Muscle layer of colon (tissue), 2 donors: ENCODE results near the gene MLF1.
A peak's percentile ranks its signal among the peaks of the same experiment; 100 is the strongest.

Experiments
- H3K27ac ChIP-seq: one replicate; pipeline ENCODE4 v1.7.0; 2013; ENCODE audit warnings: low read depth, mild to moderate bottlenecking, low read length, moderate library complexity
- H3K27me3 ChIP-seq, 2 donors: one replicate each; pipeline ENCODE4 v1.7.0; 2013; ENCODE audit warnings: low read length in 2 of 2, mild to moderate bottlenecking in 2 of 2; ENCODE audit not compliant: insufficient read depth in 2 of 2, control insufficient read depth in 1 of 2
- H3K36me3 ChIP-seq: one replicate; pipeline ENCODE4 v1.7.0; 2013; ENCODE audit warnings: mild to moderate bottlenecking, low read length; ENCODE audit not compliant: insufficient read depth
- H3K4me1 ChIP-seq: one replicate; pipeline ENCODE4 v1.7.0; 2013; ENCODE audit warnings: mild to moderate bottlenecking, low read length; ENCODE audit not compliant: insufficient read depth
- H3K4me3 ChIP-seq, 2 donors: one replicate each; pipeline ENCODE4 v1.7.0; 2013; ENCODE audit warnings: low read length in 2 of 2, low read depth in 1 of 2, mild to moderate bottlenecking in 1 of 2, moderate library complexity in 1 of 2
- H3K9ac ChIP-seq: one replicate; pipeline ENCODE4 v1.7.0; 2013; ENCODE audit warnings: low read length
- H3K9me3 ChIP-seq: one replicate; pipeline ENCODE4 v1.7.0; 2013; ENCODE audit warnings: mild to moderate bottlenecking, low read length
- donor health status: abdominal sarcoma.
- donor health status: Adenocarcinoma of cecum.

MLF1 gene

DNA sequence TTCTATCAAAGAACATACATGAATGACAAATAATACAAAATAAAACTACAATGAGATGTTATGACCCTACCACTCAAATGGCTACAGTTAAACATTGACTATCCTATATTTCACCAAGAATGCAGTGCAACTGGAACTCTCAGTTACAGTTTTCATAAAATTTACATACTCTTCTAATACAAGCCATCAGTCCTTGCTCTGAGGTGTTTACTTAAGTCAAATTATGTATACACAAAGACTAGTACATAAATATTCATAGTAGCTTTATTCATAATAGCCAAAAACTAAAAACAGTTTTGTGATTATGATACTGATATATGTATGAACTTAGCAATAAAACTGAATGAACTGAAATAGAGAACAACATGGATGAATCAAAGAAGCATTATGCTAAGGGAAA, 19.2 kb downstream of the MLF1 start:
- Histone ChIP-seq H3K4me3 (no peak overlapping the region), H3K36me3 (peaks cover 5% of the 10 kb centered on the region), H3K9ac (no peak overlapping the region), H3K27ac (no peak overlapping the region), H3K27me3 (no peaks in the 10 kb centered on the region), H3K9me3 (no peaks in the 10 kb centered on the region), H3K4me1 (no peaks in the 10 kb centered on the region)

DNA sequence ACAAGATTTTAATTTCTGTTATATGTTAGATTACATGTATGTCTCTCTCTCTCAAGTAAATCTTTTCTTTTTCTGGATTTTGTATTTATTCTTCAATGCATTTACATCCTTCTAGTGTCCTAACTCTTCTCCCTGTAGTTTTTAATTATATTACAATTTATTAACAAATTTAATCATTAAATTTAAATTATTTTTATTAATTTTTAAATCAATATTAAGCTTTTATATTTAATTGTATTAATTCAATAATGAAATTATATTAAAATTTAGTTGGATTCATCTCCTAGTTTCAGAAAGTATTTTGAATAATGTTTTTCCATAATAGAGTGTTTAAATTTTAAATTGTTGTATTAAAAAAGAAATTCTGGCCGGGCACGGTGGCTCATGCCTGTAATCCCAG, 29.8 kb downstream of the MLF1 start:
- no peak overlapping the region for H3K4me3 ChIP-seq
- H3K27me3 ChIP-seq = no peaks in the 10 kb centered on the region
- H3K9me3 ChIP-seq = no peaks in the 10 kb centered on the region
- no peak overlapping the region for H3K9ac ChIP-seq
- no peaks in the 10 kb centered on the region for H3K4me1 ChIP-seq
- H3K27ac ChIP-seq = no peak overlapping the region
- peaks cover 8% of the 10 kb centered on the region for H3K36me3 ChIP-seq

DNA sequence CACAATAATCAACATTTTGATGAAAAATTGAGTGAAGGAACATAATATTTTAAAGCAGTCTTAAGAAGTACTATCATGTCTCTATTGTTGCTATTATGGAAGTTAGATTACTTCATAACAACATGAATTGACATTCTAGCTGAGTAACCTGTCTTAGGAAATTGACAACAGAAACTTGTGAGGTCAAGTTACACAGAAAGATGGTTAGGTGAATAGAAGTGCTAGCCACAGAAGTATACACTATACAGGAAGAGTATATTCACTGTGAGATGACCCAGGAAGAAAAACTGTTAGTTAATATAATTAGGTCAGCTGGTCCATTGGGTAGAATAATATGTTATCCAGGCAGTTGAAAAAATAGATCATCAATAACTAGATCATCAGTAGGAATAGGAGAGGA, 31.2 kb downstream of the MLF1 start:
- no peaks in the 10 kb centered on the region for H3K27me3 ChIP-seq
- H3K9me3 ChIP-seq = no peaks in the 10 kb centered on the region

DNA sequence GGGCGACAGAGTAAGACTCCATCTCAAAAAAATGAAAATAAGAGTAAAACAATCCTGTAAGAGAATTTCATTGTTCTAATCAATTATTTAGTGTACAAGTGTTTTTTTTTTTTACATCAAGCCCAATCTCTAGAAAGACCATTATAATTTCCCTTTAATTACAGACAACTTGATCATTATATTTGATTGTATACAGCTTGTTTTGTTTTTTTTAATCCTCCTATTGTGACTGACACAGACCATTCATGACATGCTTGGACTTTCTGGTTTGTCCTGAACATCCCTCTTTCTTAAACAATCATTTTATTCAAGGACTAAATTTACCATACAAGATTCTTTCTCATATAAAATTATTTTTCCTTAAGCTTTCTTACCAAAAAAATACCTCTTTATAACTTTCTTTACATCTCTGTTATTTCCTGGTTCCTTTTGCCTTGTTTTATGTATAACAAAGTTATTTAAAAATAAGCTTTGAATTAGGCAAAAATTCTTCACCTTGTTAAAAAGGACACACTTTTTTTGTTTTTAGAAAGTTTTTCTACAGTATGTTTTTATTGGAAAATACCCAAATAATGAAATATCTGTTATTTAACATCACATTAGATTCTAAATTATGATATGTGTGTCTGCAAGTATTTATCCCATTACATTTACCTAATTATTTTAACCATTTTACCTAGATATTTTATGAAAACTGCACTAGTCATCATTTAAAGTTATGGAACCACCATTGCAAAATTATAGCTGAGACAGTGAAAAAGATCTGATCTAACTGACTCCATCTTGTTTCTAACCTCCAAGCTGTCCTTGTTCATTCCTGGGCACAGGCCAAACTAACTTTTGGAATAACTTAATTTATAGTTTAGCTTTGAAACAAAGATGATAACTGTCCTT, 47.2 kb downstream of the MLF1 start:
- H3K4me1 ChIP-seq = no peaks in the 10 kb centered on the region
- H3K4me3 ChIP-seq = no peak overlapping the region
- no peaks in the 10 kb centered on the region for H3K9me3 ChIP-seq
- H3K27ac ChIP-seq = no peak overlapping the region
- no peaks in the 10 kb centered on the region for H3K36me3 ChIP-seq
- H3K27me3 ChIP-seq = no peaks in the 10 kb centered on the region
- no peak overlapping the region for H3K9ac ChIP-seq

More for the DNA sequence above, 31.2 kb downstream of the MLF1 start:
- Histone ChIP-seq H3K9ac (no peak overlapping the region), H3K36me3 (peaks cover 8% of the 10 kb centered on the region), H3K4me3 (no peak overlapping the region), H3K27ac (no peak overlapping the region), H3K4me1 (no peaks in the 10 kb centered on the region)

DNA sequence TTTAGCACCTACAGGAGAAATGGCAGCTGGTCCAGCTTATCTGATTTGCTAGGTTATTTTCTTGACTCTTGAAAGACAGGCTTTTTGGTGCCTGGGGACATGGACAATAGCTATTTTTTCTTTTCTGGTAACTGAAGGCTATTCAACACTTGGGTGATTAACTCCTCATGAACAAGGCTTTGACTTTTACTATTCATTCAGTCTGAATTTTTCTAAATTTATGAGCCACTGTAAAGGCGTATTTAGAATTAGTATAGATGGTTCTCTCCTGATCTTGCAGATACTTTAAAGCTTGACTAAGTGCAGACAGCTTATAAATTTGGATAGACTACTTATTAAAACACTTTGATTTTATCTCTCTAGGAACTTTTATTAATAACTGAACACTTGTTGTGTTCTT, 54.9 kb downstream of the MLF1 start:
- no peak overlapping the region for H3K9ac ChIP-seq
- H3K36me3 ChIP-seq = no peaks in the 10 kb centered on the region
- H3K4me3 ChIP-seq = no peak overlapping the region
- H3K27me3 ChIP-seq = no peaks in the 10 kb centered on the region
- no peaks in the 10 kb centered on the region for H3K4me1 ChIP-seq
- no peaks in the 10 kb centered on the region for H3K9me3 ChIP-seq
- no peak overlapping the region for H3K27ac ChIP-seq

DNA sequence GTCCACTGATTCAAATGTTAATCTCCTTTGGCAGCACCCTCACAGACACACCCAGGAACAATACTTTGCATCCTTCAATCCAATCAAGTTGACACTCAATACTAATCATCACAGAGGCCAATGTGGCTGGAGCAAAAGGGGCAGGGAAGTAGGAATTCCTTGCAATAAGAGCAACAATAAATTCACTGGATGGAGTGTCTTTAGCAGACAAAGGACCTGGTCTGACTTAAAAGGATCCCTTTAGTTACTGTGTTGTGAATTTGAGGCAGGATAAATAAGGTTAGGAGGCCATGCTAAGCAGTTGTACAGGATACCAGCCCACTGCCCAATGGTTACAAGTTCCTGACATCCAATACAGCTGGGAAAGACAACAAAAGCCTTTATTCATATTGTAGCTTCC, 61.0 kb downstream of the MLF1 start:
- Histone ChIP-seq H3K4me3 (no peak overlapping the region), H3K9ac (no peak overlapping the region), H3K27ac (no peak overlapping the region), H3K27me3 (no peaks in the 10 kb centered on the region), H3K4me1 (no peaks in the 10 kb centered on the region), H3K36me3 (no peaks in the 10 kb centered on the region), H3K9me3 (no peaks in the 10 kb centered on the region)

DNA sequence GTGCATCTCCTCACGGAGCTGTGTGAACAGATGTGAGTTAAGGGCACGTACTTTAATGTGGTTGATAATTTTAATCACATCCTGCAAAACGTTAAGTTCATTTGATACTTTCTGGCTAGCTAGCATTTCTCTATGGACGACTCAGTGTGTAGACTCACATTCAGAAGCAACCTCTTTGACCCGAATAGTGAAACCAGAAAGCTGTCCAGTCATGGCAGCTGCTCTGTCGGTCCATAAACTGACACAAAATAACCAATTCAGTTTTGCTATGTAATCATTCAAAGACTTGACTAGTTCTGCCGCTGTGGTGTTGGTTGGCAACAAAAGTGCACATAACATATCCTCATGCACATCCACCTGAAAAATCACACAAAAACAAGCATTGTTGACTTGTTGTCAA, 69.7 kb downstream of the MLF1 start:
- no peak overlapping the region for H3K27ac ChIP-seq
- no peak overlapping the region for H3K4me3 ChIP-seq
- H3K9ac ChIP-seq = no peak overlapping the region
- no peaks in the 10 kb centered on the region for H3K27me3 ChIP-seq
- H3K9me3 ChIP-seq = no peaks in the 10 kb centered on the region
- H3K4me1 ChIP-seq = peaks cover 4% of the 10 kb centered on the region
- no peaks in the 10 kb centered on the region for H3K36me3 ChIP-seq

DNA sequence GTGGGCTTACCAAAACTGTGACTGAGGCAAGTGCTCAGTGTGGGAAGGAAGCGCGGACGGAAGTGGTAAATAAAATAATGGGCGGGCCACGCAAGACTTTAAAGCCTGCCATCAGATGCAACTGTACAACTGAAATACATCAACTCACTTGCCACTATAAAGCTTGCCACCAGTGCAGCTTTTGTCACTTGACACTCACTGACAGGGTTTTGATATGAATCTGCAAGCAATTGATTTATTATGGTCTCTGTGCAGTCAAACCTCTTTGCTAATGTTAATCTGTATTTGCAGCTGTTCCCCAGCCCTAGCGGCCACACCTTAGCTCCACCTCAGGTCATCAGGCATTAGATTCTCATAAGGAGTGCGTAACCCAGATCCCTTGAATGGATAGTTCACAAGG, 71.0 kb downstream of the MLF1 start:
- Histone ChIP-seq H3K36me3 (peaks cover 7% of the 10 kb centered on the region), H3K9me3 (no peaks in the 10 kb centered on the region), H3K27ac (no peak overlapping the region), H3K27me3 (no peaks in the 10 kb centered on the region), H3K9ac (no peak overlapping the region), H3K4me1 (peaks cover 8% of the 10 kb centered on the region), H3K4me3 (no peak overlapping the region)

DNA sequence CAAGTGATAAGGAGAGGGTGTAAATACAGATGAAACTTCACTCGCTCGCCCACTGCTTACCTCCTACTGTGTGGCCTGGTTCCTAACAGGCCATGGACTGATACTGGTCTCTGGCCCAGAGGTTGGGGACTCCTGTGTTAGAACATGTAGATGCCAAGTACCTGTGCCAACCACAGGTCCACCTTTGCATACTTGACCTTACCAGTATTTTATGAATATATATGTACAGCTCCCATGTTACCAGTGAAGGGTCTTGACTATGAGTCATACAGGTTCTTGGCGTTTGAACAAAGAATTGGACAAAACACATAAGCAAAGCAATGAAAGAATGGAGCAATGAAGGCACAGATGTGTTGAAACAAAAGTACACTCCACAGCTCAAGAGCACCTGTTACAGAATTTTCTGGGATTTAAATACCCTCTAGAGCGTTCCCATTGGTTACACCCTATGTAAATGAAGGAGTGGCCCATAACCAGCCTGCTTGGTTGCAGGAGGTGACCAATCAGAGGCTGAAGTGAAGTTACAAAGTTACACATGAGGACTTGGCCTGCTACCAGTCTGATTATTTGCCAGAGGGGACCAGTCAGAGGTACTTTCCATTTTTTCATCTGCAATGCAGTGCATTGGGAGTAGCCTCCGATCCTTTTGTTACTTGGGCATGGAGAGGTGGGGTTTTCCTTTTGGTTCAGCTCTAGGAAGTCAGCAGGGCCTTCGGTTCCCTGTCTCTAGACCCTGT, 71.6 kb downstream of the MLF1 start:
- Histone ChIP-seq H3K36me3 (peaks cover 13% of the 10 kb centered on the region), H3K4me3 (no peak overlapping the region), H3K4me1 (peaks cover 8% of the 10 kb centered on the region), H3K9ac (no peak overlapping the region), H3K27me3 (no peaks in the 10 kb centered on the region), H3K9me3 (no peaks in the 10 kb centered on the region), H3K27ac (no peak overlapping the region)

DNA sequence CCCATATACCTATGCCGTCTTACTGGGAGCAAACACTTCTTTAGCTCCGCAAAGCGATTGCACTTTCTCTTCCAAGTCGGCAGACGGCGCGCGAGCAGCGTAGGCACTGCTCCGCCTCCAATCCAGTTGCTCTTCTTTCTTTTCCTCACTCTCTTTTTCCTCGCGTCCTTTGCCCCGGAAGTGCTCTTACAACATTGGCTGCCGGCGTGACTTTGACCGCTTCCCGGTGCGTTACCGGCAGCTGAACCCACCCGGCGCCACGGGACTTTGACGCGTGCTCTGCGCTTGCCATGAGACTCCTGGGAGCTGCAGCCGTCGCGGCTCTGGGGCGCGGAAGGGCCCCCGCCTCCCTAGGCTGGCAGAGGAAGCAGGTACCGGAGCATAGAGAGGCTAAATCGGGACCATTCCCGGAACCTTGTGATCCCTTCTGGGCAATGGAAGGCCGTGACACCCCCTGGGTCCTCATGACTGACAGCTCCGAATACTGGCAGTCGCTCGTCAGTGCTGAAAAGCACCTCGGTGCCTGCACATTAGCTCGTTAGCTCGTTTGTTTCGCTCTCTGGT, 73.4 kb downstream of the MLF1 start, which contains the start of gene GFM1:
GFM1 (plus strand) TSS at position 183 of the 564 bp plus-strand sequence; CDS start at position 291, 108 bp downstream.
- Histone ChIP-seq H3K4me3 (peak within 1 kb of the TSS; percentile 86 to 93), H3K27ac (peak within 1 kb of the TSS; percentile 91), H3K27me3 (no peaks in the 10 kb centered on the region), H3K9me3 (no peaks in the 10 kb centered on the region), H3K9ac (peak within 1 kb of the TSS; percentile 81), H3K36me3 (peaks cover 19% of the 10 kb centered on the region), H3K4me1 (peaks cover 8% of the 10 kb centered on the region)

DNA sequence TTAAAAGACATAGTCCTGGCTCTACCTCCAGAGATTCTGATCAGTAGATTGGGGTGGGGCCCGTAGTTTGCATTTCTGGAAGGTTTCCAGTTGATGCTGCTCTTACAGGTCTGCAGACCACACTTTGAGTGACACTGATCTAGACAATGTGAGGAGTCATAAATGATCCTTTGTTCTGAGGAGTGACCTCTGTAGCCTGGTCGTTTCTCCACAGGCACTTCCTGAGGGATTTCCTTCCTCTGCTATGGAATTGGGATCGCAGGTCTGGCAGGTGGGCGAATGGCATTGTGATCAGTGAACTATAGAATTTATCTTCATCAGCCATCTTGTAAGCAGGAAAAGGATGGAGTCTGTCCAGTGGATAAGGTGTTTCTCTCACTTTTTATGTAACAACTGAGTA, 78.8 kb downstream of the MLF1 start:
- H3K4me3 ChIP-seq = no peak overlapping the region
- H3K36me3 ChIP-seq = peaks cover 39% of the 10 kb centered on the region
- H3K9ac ChIP-seq = no peak overlapping the region
- H3K27ac ChIP-seq = no peak overlapping the region
- no peaks in the 10 kb centered on the region for H3K27me3 ChIP-seq
- H3K9me3 ChIP-seq = no peaks in the 10 kb centered on the region
- peaks cover 8% of the 10 kb centered on the region for H3K4me1 ChIP-seq
